Ishikawa (cell line): Measurements from ENCODE around the gene DEDD2.

Experiments used
- CEBPB ChIP-seq: IDR thresholded peaks from 2 replicates; pipeline ENCODE4 v1.6.1; 2012
- CREB1 ChIP-seq: IDR thresholded peaks from 2 replicates; pipeline ENCODE4 v1.6.1; 2012; ENCODE audit warnings: low read depth
- EGR1 ChIP-seq: IDR thresholded peaks from 2 replicates; pipeline ENCODE4 v1.6.1; 2012
- EP300 ChIP-seq: IDR thresholded peaks from 2 replicates; pipeline ENCODE4 v1.6.1; 2012; ENCODE audit warnings: borderline replicate concordance
- FOXM1 ChIP-seq: IDR thresholded peaks from 2 replicates; pipeline ENCODE4 v1.6.1; 2012; ENCODE audit warnings: low read depth, borderline replicate concordance
- NFIC ChIP-seq: IDR thresholded peaks from 2 replicates; pipeline ENCODE4 v1.6.1; 2012
- RAD21 ChIP-seq: IDR thresholded peaks from 2 replicates; pipeline ENCODE4 v1.6.1; 2012; ENCODE audit warnings: low read depth
- TAF1 ChIP-seq: IDR thresholded peaks from 2 replicates; pipeline ENCODE4 v1.6.1; 2012; ENCODE audit warnings: low read depth, mild to moderate bottlenecking
- TCF12 ChIP-seq: IDR thresholded peaks from 2 replicates; pipeline ENCODE4 v1.6.1; 2012; ENCODE audit warnings: low read depth
- TEAD4 ChIP-seq: IDR thresholded peaks from 2 replicates; pipeline ENCODE4 v1.6.1; 2012
- YY1 ChIP-seq: IDR thresholded peaks from 2 replicates; pipeline ENCODE4 v1.6.1; 2012; ENCODE audit warnings: low read depth
- TF ChIP-seq, protein P1 (sequence below): IDR thresholded peaks from 2 replicates; pipeline ENCODE4 v1.6.1; 2012
- TF ChIP-seq, protein P2 (sequence below): IDR thresholded peaks from 2 replicates; pipeline ENCODE4 v1.6.1; 2012; ENCODE audit warnings: low read depth, mild to moderate bottlenecking

DNA sequence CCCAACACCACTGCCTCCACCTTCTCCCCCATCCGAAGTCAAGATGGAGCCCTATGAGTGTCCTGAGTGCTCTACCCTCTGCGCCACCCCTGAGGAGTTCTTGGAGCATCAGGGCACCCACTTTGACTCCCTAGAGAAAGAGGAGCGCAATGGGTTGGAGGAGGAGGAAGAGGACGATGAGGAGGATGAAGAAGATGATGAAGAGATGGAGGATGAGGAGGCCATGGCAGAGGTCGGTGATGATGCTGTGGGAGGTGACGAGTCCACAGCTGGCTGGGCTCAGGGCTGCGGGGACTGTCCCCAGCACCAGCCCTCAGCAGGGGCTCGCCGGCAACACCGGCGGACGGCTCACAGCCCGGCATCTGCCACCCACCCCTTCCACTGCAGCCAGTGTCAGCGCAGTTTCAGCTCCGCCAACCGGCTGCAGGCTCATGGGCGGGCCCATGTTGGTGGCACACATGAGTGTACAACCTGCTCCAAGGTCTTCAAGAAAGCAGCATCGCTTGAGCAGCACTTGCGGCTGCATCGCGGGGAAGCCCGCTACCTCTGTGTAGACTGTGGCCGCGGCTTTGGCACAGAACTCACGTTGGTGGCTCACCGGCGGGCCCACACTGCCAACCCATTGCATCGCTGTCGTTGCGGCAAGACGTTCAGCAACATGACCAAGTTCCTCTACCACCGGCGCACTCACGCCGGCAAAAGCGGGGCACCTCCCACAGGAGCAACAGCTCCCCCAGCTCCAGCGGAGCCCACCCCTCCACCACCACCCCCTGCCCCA is 7.7 kb upstream of the DEDD2 start:
- TF ChIP-seq CREB1: no peak
- TF ChIP-seq TEAD4: no peak
- TF ChIP-seq TAF1: no peak
- no peak for TF ChIP-seq CEBPB
- no peak for TF ChIP-seq EP300
- TF ChIP-seq, protein P1, sequence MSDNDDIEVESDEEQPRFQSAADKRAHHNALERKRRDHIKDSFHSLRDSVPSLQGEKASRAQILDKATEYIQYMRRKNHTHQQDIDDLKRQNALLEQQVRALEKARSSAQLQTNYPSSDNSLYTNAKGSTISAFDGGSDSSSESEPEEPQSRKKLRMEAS: no peak
- no peak for TF ChIP-seq NFIC
- no peak for TF ChIP-seq FOXM1
- TF ChIP-seq, protein P2, sequence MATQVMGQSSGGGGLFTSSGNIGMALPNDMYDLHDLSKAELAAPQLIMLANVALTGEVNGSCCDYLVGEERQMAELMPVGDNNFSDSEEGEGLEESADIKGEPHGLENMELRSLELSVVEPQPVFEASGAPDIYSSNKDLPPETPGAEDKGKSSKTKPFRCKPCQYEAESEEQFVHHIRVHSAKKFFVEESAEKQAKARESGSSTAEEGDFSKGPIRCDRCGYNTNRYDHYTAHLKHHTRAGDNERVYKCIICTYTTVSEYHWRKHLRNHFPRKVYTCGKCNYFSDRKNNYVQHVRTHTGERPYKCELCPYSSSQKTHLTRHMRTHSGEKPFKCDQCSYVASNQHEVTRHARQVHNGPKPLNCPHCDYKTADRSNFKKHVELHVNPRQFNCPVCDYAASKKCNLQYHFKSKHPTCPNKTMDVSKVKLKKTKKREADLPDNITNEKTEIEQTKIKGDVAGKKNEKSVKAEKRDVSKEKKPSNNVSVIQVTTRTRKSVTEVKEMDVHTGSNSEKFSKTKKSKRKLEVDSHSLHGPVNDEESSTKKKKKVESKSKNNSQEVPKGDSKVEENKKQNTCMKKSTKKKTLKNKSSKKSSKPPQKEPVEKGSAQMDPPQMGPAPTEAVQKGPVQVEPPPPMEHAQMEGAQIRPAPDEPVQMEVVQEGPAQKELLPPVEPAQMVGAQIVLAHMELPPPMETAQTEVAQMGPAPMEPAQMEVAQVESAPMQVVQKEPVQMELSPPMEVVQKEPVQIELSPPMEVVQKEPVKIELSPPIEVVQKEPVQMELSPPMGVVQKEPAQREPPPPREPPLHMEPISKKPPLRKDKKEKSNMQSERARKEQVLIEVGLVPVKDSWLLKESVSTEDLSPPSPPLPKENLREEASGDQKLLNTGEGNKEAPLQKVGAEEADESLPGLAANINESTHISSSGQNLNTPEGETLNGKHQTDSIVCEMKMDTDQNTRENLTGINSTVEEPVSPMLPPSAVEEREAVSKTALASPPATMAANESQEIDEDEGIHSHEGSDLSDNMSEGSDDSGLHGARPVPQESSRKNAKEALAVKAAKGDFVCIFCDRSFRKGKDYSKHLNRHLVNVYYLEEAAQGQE: no peak
- TF ChIP-seq RAD21: no peak
- TF ChIP-seq TCF12: no peak
- no peak for TF ChIP-seq YY1
- no peak for TF ChIP-seq EGR1
